HepG2 (cell line): ENCODE measurements around the gene ETV6. TPM values are rescaled to one million over a fixed set of nuclear protein-coding genes. Genes with fewer than 3 reads are reported as not detected.

Experiments used
- ATAC-seq: fragments of 200-7000 bp; cut with Tn5 transposase; 3 replicates; pipeline ENCODE4 v1.9.1; 2020; ENCODE audit warnings: mild to moderate bottlenecking, moderate library complexity
- BruUV-seq: library from RNA; stranded (reverse); fragments of 400-500 nt; replicated peaks from 2 replicates; lab custom pipeline; 2021; lab: Mats Ljungman, UMichigan
- CTCF ChIA-PET: fragments of 300-600 bp; formaldehyde crosslinking; extraction: SDS; loops from one replicate; lab custom pipeline; 2021; ENCODE audit warnings: low total read pairs, inconsistent platforms, low intra/inter-chr PET ratio; lab: Yijun Ruan, JAX
- POLR2A ChIA-PET: fragments of 350-600 bp; sonication (Branson Sonifier 250); formaldehyde crosslinking; loops from one replicate; lab custom pipeline; 2020; ENCODE audit warnings: antibody characterized with exemption, inconsistent platforms; lab: Yijun Ruan, JAX
- DNase-seq: peaks from one replicate; pipeline ENCODE4 v3.0.0-alpha.2; 2015; ENCODE audit warnings: low spot score
- FAIRE-seq: peaks from 3 replicates; lab custom pipeline; 2011; peaks lifted over from hg19 to GRCh38; lab: Jason Lieb, UNC
- H2AFZ ChIP-seq: one replicate; pipeline ENCODE4 v1.6.1; 2011; ENCODE audit warnings: low read length, inconsistent platforms
- H3K27ac ChIP-seq: fragments of 300-600 bp; 3 replicates; pipeline ENCODE4 v1.8.0; 2011; ENCODE audit warnings: mixed run types, mild to moderate bottlenecking, mixed read lengths, low read length, inconsistent platforms; ENCODE audit not compliant: insufficient read depth; ENCODE audit errors: extremely low read length
- H3K27me3 ChIP-seq, 2 experiments: fragments of 200-600 bp in 1 of 2; 2 replicates in 1 of 2; 3 replicates in 1 of 2; pipeline versions ENCODE4 v1.6.0 to v1.8.0; 2011; ENCODE audit warnings: low read length in 2 of 2, mild to moderate bottlenecking in 2 of 2, moderate library complexity in 2 of 2, inconsistent platforms in 1 of 2; ENCODE audit not compliant: insufficient read depth in 2 of 2, control insufficient read depth in 1 of 2
- H3K36me3 ChIP-seq, 2 experiments: fragments of 200-600 bp in 1 of 2; replicated peaks in 1 of 2; 2 replicates in 1 of 2; 3 replicates in 1 of 2; pipeline versions ENCODE4 v1.5.1 to v1.8.0; 2011; ENCODE audit warnings: low read length in 2 of 2, inconsistent platforms in 1 of 2; ENCODE audit not compliant: insufficient read depth in 2 of 2, control insufficient read depth in 1 of 2
- H3K4me1 ChIP-seq: 2 replicates; pipeline ENCODE4 v1.5.1; 2012; ENCODE audit warnings: low read length, inconsistent platforms; ENCODE audit not compliant: insufficient read depth
- H3K4me2 ChIP-seq: 2 replicates; pipeline ENCODE4 v1.6.0; 2011; ENCODE audit warnings: low read depth, low read length, inconsistent platforms
- H3K4me3 ChIP-seq, 3 experiments: fragments of 200-600 bp in 1 of 3; sonication (generic), shearing (Covaris generic) in 1 of 3; replicated peaks in 1 of 3; 2 replicates each; pipeline ENCODE4 v1.5.1; 2011 to 2016; ENCODE audit warnings: low read length in 3 of 3, inconsistent platforms in 2 of 3, low read depth in 2 of 3, mild to moderate bottlenecking in 2 of 3, control low read depth in 1 of 3, mixed read lengths in 1 of 3; ENCODE audit not compliant: insufficient read depth in 1 of 3
- H3K79me2 ChIP-seq: one replicate; pipeline ENCODE4 v1.6.1; 2011; ENCODE audit warnings: low read length, inconsistent platforms; ENCODE audit not compliant: insufficient read depth
- H3K9ac ChIP-seq: 2 replicates; pipeline ENCODE4 v1.6.0; 2011; ENCODE audit warnings: mild to moderate bottlenecking, low read depth, low read length, inconsistent platforms; ENCODE audit not compliant: insufficient read depth
- H3K9me3 ChIP-seq: 2 replicates; pipeline ENCODE4 v1.5.1; 2012; ENCODE audit warnings: mild to moderate bottlenecking, low read length
- H4K20me1 ChIP-seq: 2 replicates; pipeline ENCODE4 v1.6.0; 2011; ENCODE audit warnings: inconsistent platforms, mild to moderate bottlenecking, low read length, moderate library complexity; ENCODE audit not compliant: insufficient read depth
- HNF4A ChIP-seq: sonication (generic); formaldehyde crosslinking; IDR thresholded peaks from 2 replicates; pipeline ENCODE4 v1.4.0; 2020; ENCODE audit warnings: missing genetic modification reagents
- HNF4G ChIP-seq, 2 experiments: sonication (generic) in 1 of 2; formaldehyde crosslinking in 1 of 2; IDR thresholded peaks; 2 replicates each; pipeline versions ENCODE4 v1.4.0 to v1.6.1; 2011 to 2020; ENCODE audit warnings: borderline replicate concordance in 2 of 2, low read depth in 2 of 2, mild to moderate bottlenecking in 2 of 2, low read length in 1 of 2, missing genetic modification reagents in 1 of 2, moderate library complexity in 1 of 2
- KLF15 ChIP-seq: sonication (generic); formaldehyde crosslinking; IDR thresholded peaks from 2 replicates; pipeline ENCODE4 v1.8.1; 2023; ENCODE audit warnings: borderline replicate concordance, mild to moderate bottlenecking, inconsistent platforms, missing genetic modification reagents, mixed read lengths
- MAX ChIP-seq: IDR thresholded peaks from 2 replicates; pipeline ENCODE4 v1.6.1; 2012; ENCODE audit warnings: inconsistent platforms
- MTF2 ChIP-seq: sonication (generic); formaldehyde crosslinking; IDR thresholded peaks from 2 replicates; pipeline ENCODE4 v1.5.0; 2020; ENCODE audit warnings: missing genetic modification reagents, borderline replicate concordance
- NR2C2 ChIP-seq: sonication (generic); formaldehyde crosslinking; IDR thresholded peaks from 2 replicates; pipeline ENCODE4 v1.4.0; 2020; ENCODE audit warnings: missing genetic modification reagents, mild to moderate bottlenecking, moderate library complexity, borderline replicate concordance
- RAD21 ChIP-seq: fragments of 450-650 bp; formaldehyde crosslinking; IDR thresholded peaks from 2 replicates; pipeline ENCODE4 v1.5.0; 2020; ENCODE audit warnings: mild to moderate bottlenecking
- SMC3 ChIP-seq: IDR thresholded peaks from 2 replicates; pipeline ENCODE4 v1.6.1; 2011; ENCODE audit warnings: low read length, improper control_type of control experiment
- THYN1 ChIP-seq: sonication (generic); formaldehyde crosslinking; IDR thresholded peaks from 2 replicates; pipeline ENCODE4 v1.8.1; 2023; ENCODE audit warnings: low read depth, mild to moderate bottlenecking, moderate library complexity, missing genetic modification reagents, borderline replicate concordance
- ZBTB46 ChIP-seq: sonication (generic); formaldehyde crosslinking; IDR thresholded peaks from 2 replicates; pipeline ENCODE4 v1.4.0; 2020; ENCODE audit warnings: mild to moderate bottlenecking, missing genetic modification reagents, borderline replicate concordance
- ZFP1 ChIP-seq: IDR thresholded peaks from 2 replicates; pipeline ENCODE4 v1.6.1; 2016
- ZHX1 ChIP-seq: sonication (generic); formaldehyde crosslinking; IDR thresholded peaks from 2 replicates; pipeline ENCODE4 v1.8.1; 2022; ENCODE audit warnings: low read depth, mild to moderate bottlenecking, missing genetic modification reagents
- ZNF687 ChIP-seq: sonication (generic); formaldehyde crosslinking; IDR thresholded peaks from 2 replicates; pipeline ENCODE4 v1.5.1; 2020; ENCODE audit warnings: mild to moderate bottlenecking, missing genetic modification reagents, moderate library complexity
- WGBS: methylation state at CpG from one replicate; pipeline ENCODE4 v1.1.6; 2017; ENCODE audit warnings: low lambda C conversion rate; 5-methylcytosine and 5-hydroxymethylcytosine counted together
- in situ Hi-C: cut with HindIII; loops from 2 replicates; pipeline ENCODE4 v1.10.0; 2017; ENCODE audit warnings: low pct_unique_long_range_greater_than_20kb; ENCODE audit not compliant: extremely low pct_ligation_motif_present
- intact Hi-C: fragments of 100-400 bp; cut with micrococcal nuclease; formaldehyde crosslinking; loops from one replicate; pipeline ENCODE4 v1.10.0; 2022; ENCODE audit not compliant: unreplicated experiment
- polyA plus RNA-seq, 8 experiments: library from polyadenylated mRNA; depleted of rRNA in 3 of 8; stranded (reverse) in 7 of 8; unstranded in 1 of 8; fragments of >200 nt; fragmentation: Illumina TruSeq in 4 of 8; extraction: Trizol in 4 of 8; gene quantifications; 2 replicates each; pipeline versions ENCODE4 v1.2.1 to v1.2.3, GENCODE V29; 2011 to 2016; ENCODE audit warnings: low read depth in 4 of 8, missing spikeins in 1 of 8, mixed read lengths in 1 of 8; ENCODE audit not compliant: insufficient read depth in 1 of 8
- total RNA-seq, 5 experiments: library from RNA; depleted of rRNA; stranded (reverse); fragments of >200 nt; fragmentation: Illumina TruSeq; extraction: Trizol; gene quantifications; 2 replicates each; pipeline ENCODE4 v1.2.3, GENCODE V29; 2016; ENCODE audit warnings: low read depth in 1 of 5

ETV6 gene
- total and polyA plus RNA-seq, 2 of the 13 experiments (the other 11 are each of a cell fraction or from before 2014, with no cell fraction given), result 2.2 to 3.0 TPM

GRCh38 chr12:11861155-11861863, 211.8 kb downstream of the ETV6 start:
- DNase-seq (no peak), FAIRE-seq (no peak), ATAC-seq (peak; percentile 68)
- Histone ChIP-seq H4K20me1 (no peaks in the 10 kb centered on the region), H3K79me2 (no peaks in the 10 kb centered on the region), H3K4me1 (peaks cover 28% of the 10 kb centered on the region), H3K27me3 (no peaks in the 10 kb centered on the region), H3K4me2 (no peak overlapping the region), H2AFZ (no peak overlapping the region), H3K4me3 (no peak overlapping the region), H3K9ac (no peak overlapping the region), H3K36me3 (no peaks in the 10 kb centered on the region), H3K27ac (no peak overlapping the region), H3K9me3 (peaks cover 7% of the 10 kb centered on the region)
- BruUV-seq, result no TSS peak
- 54% methylated on average over 4 of the region's 5 CpGs for WGBS
- ChIA-PET CTCF (no interaction called here), POLR2A (no interaction called here)
- intact Hi-C loops, result no loop called here
- in situ Hi-C loops, result no loop called here
- no peak for TF ChIP-seq ZHX1 (CRISPR knock-in tag)
- TF ChIP-seq ZNF687 (CRISPR knock-in tag), result peak; percentile 51
- peak; percentile 53 for TF ChIP-seq HNF4A
- no peak for TF ChIP-seq THYN1 (CRISPR knock-in tag)
- TF ChIP-seq NR2C2 (CRISPR knock-in tag), result peak; percentile 92
- no peak for TF ChIP-seq MTF2
- TF ChIP-seq RAD21 (CRISPR knock-in tag), result no peak
- peak; percentile 19; the same call in 1 of the 2 replicates for TF ChIP-seq MAX
- no peak for TF ChIP-seq ZFP1 (CRISPR knock-in tag)
- no peak for TF ChIP-seq KLF15 (CRISPR knock-in tag)
- TF ChIP-seq SMC3, result no peak
- TF ChIP-seq ZBTB46, result no peak
- TF ChIP-seq HNF4G (IDR thresholded peaks at IDR 0.05; ENCODE audit: borderline replicate concordance, low read depth, low read length), result peak; percentile 53; the same call in 1 of the 2 replicates
- no peak for TF ChIP-seq HNF4G (CRISPR knock-in tag; IDR thresholded peaks at IDR 0.05; ENCODE audit: borderline replicate concordance, low read depth)
